Vagina (tissue), 2 donors: Measurements from ENCODE around the gene CPT1C. TPM values are rescaled to one million over a fixed set of nuclear protein-coding genes. Genes with fewer than 3 reads are reported as not detected.
A peak's percentile ranks its signal among the peaks of the same experiment; 100 is the strongest.

Source experiments
- DNase-seq, 2 donors: peaks; one replicate each; pipeline ENCODE4 v3.0.0-alpha.2; 2017; ENCODE audit errors: extremely low spot score in 2 of 2
- H3K27ac ChIP-seq: fragments of 200-600 bp; sonication (generic); one replicate; pipeline ENCODE4 v1.5.1; 2019
- H3K27me3 ChIP-seq: fragments of 200-600 bp; sonication (generic); one replicate; pipeline ENCODE4 v1.5.1; 2019
- H3K36me3 ChIP-seq, 2 donors: fragments of 200-600 bp; sonication (generic); one replicate each; pipeline ENCODE4 v1.5.1; 2017 to 2019
- H3K4me1 ChIP-seq: fragments of 200-600 bp; sonication (generic); one replicate; pipeline ENCODE4 v1.5.1; 2019
- H3K4me3 ChIP-seq, 2 donors: fragments of 200-600 bp; sonication (generic); 1 replicate in 1 of 2; 2 replicates in 1 of 2; pipeline ENCODE4 v1.5.1; 2016 to 2019
- H3K9me3 ChIP-seq: fragments of 200-600 bp; sonication (generic); one replicate; pipeline ENCODE4 v1.5.1; 2019
- CTCF ChIP-seq, 3 experiments: fragments of 450-650 bp in 2 of 3; fragments of 200-600 bp in 1 of 3; sonication (generic) in 1 of 3; IDR thresholded peaks; one replicate each; pipeline ENCODE4 v1.5.1; 2017 to 2019; ENCODE audit warnings: antibody characterized with exemption in 3 of 3, mild to moderate bottlenecking in 2 of 3, moderate library complexity in 2 of 3
- POLR2A ChIP-seq, 2 donors: fragments of 450-650 bp; IDR thresholded peaks; one replicate each; pipeline ENCODE4 v1.6.1; 2017; ENCODE audit warnings: antibody characterized with exemption in 2 of 2, mild to moderate bottlenecking in 2 of 2, moderate library complexity in 2 of 2
- POLR2AphosphoS5 ChIP-seq, 2 donors: sonication (generic); formaldehyde crosslinking; IDR thresholded peaks; one replicate each; pipeline ENCODE4 v1.9.0; 2017; ENCODE audit warnings: antibody characterized with exemption in 2 of 2, mild to moderate bottlenecking in 2 of 2, low read depth in 1 of 2; ENCODE audit not compliant: insufficient read depth in 1 of 2
- intact Hi-C: fragments of 100-400 bp; cut with DNase I; formaldehyde crosslinking; loops from one replicate; pipeline ENCODE4 v1.15.1; 2023
- total RNA-seq: library from RNA; depleted of rRNA; stranded (reverse); fragments of >200 nt; gene quantifications from one replicate; pipeline ENCODE4 v1.2.3, GENCODE V29; 2016

The CPT1C gene
- total RNA-seq, 1 donor from 2014 or later, result 12.3 TPM

DNA sequence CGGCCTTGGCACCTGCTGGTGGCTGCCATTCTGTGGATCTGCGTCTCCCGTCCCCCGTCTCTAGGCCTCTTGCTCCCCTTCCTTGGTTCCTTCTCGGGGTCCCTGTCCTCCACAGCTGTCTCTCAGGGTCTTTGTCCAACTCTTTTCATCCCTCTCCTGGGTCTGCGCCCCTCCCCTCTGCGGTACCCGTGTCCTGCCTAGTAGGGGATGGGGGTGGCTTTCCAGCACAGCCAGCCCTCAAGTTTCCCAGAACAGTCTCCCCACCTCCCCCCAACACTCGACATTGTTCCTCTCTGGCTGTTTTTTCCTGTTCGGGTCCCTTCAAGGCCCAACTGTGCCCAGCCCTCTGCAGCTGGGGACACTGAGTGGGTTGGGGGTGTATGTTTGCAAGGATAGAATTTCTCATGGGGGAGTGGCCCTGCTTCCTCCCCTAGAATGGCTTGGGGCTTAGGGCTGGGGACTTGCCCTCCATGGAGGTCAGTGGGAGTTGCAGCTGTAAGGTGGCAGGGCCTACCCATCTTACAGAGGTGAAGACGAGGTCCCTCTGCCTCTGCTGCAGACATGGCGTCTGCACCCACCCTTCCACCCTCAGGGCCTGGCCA lies 2.3 kb upstream of the CPT1C start:
- Histone ChIP-seq H3K27me3 (no peaks in the 10 kb centered on the region), H3K9me3 (no peaks in the 10 kb centered on the region), H3K36me3 (peaks cover 0 to 31% of the 10 kb centered on the region in 2 donors), H3K27ac (no peak overlapping the region), H3K4me3 (peak overlapping the region in 1 of 2 donors; percentile 49), H3K4me1 (peaks cover 21% of the 10 kb centered on the region)
- TF ChIP-seq POLR2A (IDR thresholded peaks at IDR 0.05), result no peak
- TF ChIP-seq CTCF (IDR thresholded peaks at IDR 0.05), result no peak
- TF ChIP-seq POLR2AphosphoS5 (IDR thresholded peaks at IDR 0.05; ENCODE audit: insufficient read depth in 1 of 2, low read depth in 1 of 2), result no peak
- no peak for DNase-seq
- intact Hi-C loops, result no loop called here

- no peak for DNase-seq
- Histone ChIP-seq H3K27me3 (no peaks in the 10 kb centered on the region), H3K4me3 (peak within 1 kb of the TSS; percentile 49 to 62), H3K9me3 (no peaks in the 10 kb centered on the region), H3K36me3 (peaks cover 0 to 26% of the 10 kb centered on the region in 2 donors), H3K4me1 (peaks cover 21% of the 10 kb centered on the region), H3K27ac (peak within 1 kb of the TSS; percentile 79)
- TF ChIP-seq POLR2A (IDR thresholded peaks at IDR 0.05) (no peak), CTCF (IDR thresholded peaks at IDR 0.05) (peak in 2 of 3 experiments; percentile 2 to 48)
- intact Hi-C loops, result no loop called here
Observed at GRCh38 chr19:49689133-49690078, 1.5 kb upstream of the CPT1C start, which contains the start of gene ADM5. ADM5 (plus strand) TSS chr19:49689594; CDS start chr19:49689838, 244 bp downstream.

DNA sequence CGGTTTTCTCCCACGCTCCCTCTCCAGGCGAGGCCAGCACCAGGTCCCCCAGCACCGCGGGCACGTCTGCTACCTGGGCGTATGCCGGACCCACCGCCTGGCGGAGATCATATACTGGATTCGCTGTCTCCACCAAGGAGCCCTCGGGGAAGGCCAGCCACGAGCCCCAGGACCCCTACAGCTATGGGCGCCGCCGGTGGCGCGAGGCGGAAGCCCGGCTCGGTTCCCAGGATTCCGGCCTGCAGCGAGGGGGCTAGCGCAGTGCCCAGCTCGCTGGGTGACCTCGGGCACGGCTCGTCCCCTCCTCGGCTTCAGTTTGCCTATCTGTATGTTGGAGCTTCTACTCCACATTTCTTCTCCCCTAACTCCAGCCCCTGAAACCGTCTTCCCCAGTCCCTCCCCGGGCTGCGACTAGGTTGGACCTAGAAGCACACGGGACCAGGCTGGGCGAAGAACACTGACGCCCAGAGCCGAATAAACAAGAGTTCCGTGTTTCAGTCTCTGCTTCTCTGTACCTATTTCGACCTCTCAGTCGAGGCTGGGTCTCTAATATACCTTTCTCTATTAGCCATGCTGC lies 749 bp upstream of the CPT1C start:
- TF ChIP-seq POLR2A (IDR thresholded peaks at IDR 0.05) (no peak), CTCF (IDR thresholded peaks at IDR 0.05) (peak in 1 of 3 experiments; percentile 4), POLR2AphosphoS5 (IDR thresholded peaks at IDR 0.05; ENCODE audit: insufficient read depth in 1 of 2, low read depth in 1 of 2) (no peak)
- H3K4me1 ChIP-seq, result peaks cover 21% of the 10 kb centered on the region
- H3K4me3 ChIP-seq, result peak overlapping the region; percentile 49 to 62
- no peaks in the 10 kb centered on the region for H3K9me3 ChIP-seq
- DNase-seq, result no peak
- no peaks in the 10 kb centered on the region for H3K27me3 ChIP-seq
- H3K36me3 ChIP-seq, result peaks cover 0 to 19% of the 10 kb centered on the region in 2 donors
- peak overlapping the region; percentile 79 for H3K27ac ChIP-seq
- intact Hi-C loops, result no loop called here

- intact Hi-C loops, result no loop called here
- peak overlapping the region; percentile 79 for H3K27ac ChIP-seq
Observed at GRCh38 chr19:49691243-49692146, 579 bp downstream of the CPT1C start.

More at GRCh38 chr19:49691243-49692146, 579 bp downstream of the CPT1C start:
- Histone ChIP-seq H3K4me3 (peak overlapping the region; percentile 49 to 62), H3K4me1 (peaks cover 21% of the 10 kb centered on the region), H3K27me3 (no peaks in the 10 kb centered on the region), H3K36me3 (peaks cover 0 to 6% of the 10 kb centered on the region in 2 donors), H3K9me3 (no peaks in the 10 kb centered on the region)
- no peak for DNase-seq
- no peak for TF ChIP-seq POLR2AphosphoS5 (IDR thresholded peaks at IDR 0.05; ENCODE audit: insufficient read depth in 1 of 2, low read depth in 1 of 2)
- no peak for TF ChIP-seq POLR2A (IDR thresholded peaks at IDR 0.05)
- no peak for TF ChIP-seq CTCF (IDR thresholded peaks at IDR 0.05)
